MCF 10A (cell line): ENCODE data around the gene ERP44. TPM values are rescaled to one million over a fixed set of nuclear protein-coding genes. Genes with fewer than 3 reads are reported as not detected.
"Not testable (repeated sequence)": the region's sequence is repeated elsewhere in the genome, so short reads cannot be mapped to it uniquely, and the experiment has no call there.

ENCODE experiments used
- BruUV-seq: library from RNA; stranded (reverse); fragments of 400-500 nt; replicated peaks from 2 replicates; lab custom pipeline; 2021; lab: Mats Ljungman, UMichigan
- CTCF ChIA-PET: fragments of 300-600 bp; sonication (Branson Sonifier 250); formaldehyde crosslinking; extraction: SDS; loops from one replicate; lab custom pipeline; 2021; ENCODE audit warnings: antibody characterized with exemption, inconsistent platforms; lab: Yijun Ruan, JAX
- POLR2A ChIA-PET: fragments of 300-600, 350-650 bp; sonication (Branson Sonifier 250); formaldehyde crosslinking; extraction: SDS; loops from one replicate; lab custom pipeline; 2020; ENCODE audit warnings: antibody characterized with exemption, inconsistent platforms; lab: Yijun Ruan, JAX
- DNase-seq: peaks from one replicate; pipeline ENCODE4 v3.0.0-alpha.2; 2018; ENCODE audit not compliant: unreplicated experiment
- H3K27ac Mint-ChIP-seq: one replicate; pipeline ENCODE4 v1.8.0; 2022; ENCODE audit warnings: mild to moderate bottlenecking, low read depth, mixed read lengths; ENCODE audit not compliant: unreplicated experiment
- H3K27me3 Mint-ChIP-seq: one replicate; pipeline ENCODE4 v1.8.0; 2022; ENCODE audit warnings: mixed read lengths; ENCODE audit not compliant: insufficient read depth, unreplicated experiment
- H3K36me3 Mint-ChIP-seq: one replicate; pipeline ENCODE4 v1.8.0; 2022; ENCODE audit warnings: mild to moderate bottlenecking, moderate library complexity, mixed read lengths; ENCODE audit not compliant: insufficient read depth, unreplicated experiment
- H3K4me1 Mint-ChIP-seq: one replicate; pipeline ENCODE4 v1.8.0; 2022; ENCODE audit warnings: mixed read lengths; ENCODE audit not compliant: insufficient read depth, unreplicated experiment
- H3K4me3 Mint-ChIP-seq: one replicate; pipeline ENCODE4 v1.8.0; 2022; ENCODE audit warnings: mild to moderate bottlenecking, moderate library complexity, mixed read lengths; ENCODE audit not compliant: unreplicated experiment
- H3K9me3 Mint-ChIP-seq: one replicate; pipeline ENCODE4 v1.8.0; 2022; ENCODE audit warnings: mixed read lengths; ENCODE audit not compliant: unreplicated experiment
- CTCF ChIP-seq: fragments of 200-600 bp; IDR thresholded peaks from one replicate; pipeline ENCODE4 v1.8.0; 2022; ENCODE audit warnings: antibody characterized with exemption, mild to moderate bottlenecking; ENCODE audit not compliant: unreplicated experiment
- intact Hi-C: fragments of 100-400 bp; cut with micrococcal nuclease; formaldehyde crosslinking; loops from 2 replicates; pipeline ENCODE4 v1.14.1; 2022
- total RNA-seq: library from RNA; stranded (reverse); gene quantifications from 2 replicates; pipeline ENCODE4 v1.2.3, GENCODE V29; 2022

Gene ERP44
- total RNA-seq, 1 experiment from 2014 or later = 26.3 TPM

GRCh38 chr9:99998266-99998665 lies 100.5 kb downstream of the ERP44 start:
- TF ChIP-seq CTCF = no peak
- no TSS peak for BruUV-seq
- no peak for DNase-seq
- intact Hi-C loops = no loop called here
- ChIA-PET CTCF (no interaction called here), POLR2A (no interaction called here)
- no peaks in the 10 kb centered on the region for H3K9me3 Mint-ChIP-seq
- peaks cover 28% of the 10 kb centered on the region for H3K36me3 Mint-ChIP-seq
- H3K4me1 Mint-ChIP-seq = no peaks in the 10 kb centered on the region
- H3K4me3 Mint-ChIP-seq = no peak overlapping the region
- no peaks in the 10 kb centered on the region for H3K27me3 Mint-ChIP-seq
- peak overlapping the region; percentile 37 for H3K27ac Mint-ChIP-seq

GRCh38 chr9:99990508-99990907 lies 108.3 kb downstream of the ERP44 start:
- H3K27me3 Mint-ChIP-seq, H3K4me1 Mint-ChIP-seq, DNase-seq, H3K4me3 Mint-ChIP-seq, POLR2A ChIA-PET, intact Hi-C loops, CTCF ChIA-PET, BruUV-seq, H3K27ac Mint-ChIP-seq: not testable (repeated sequence)
- Mint-ChIP-seq H3K36me3 (peaks cover 23% of the 10 kb centered on the region), H3K9me3 (peaks cover 22% of the 10 kb centered on the region)

- intact Hi-C loops = no loop called here
- Mint-ChIP-seq H3K9me3 (peaks cover 21% of the 10 kb centered on the region), H3K36me3 (peaks cover 29% of the 10 kb centered on the region), H3K4me1 (no peaks in the 10 kb centered on the region), H3K27ac (no peak overlapping the region), H3K4me3 (no peak overlapping the region), H3K27me3 (no peaks in the 10 kb centered on the region)
- ChIA-PET CTCF (interaction anchor here (1.6 kb wide), 1 partner anchor 17 kb away, joined by 3 read pairs; no protein-coding TSS in a partner anchor), POLR2A (interaction anchor here (1.0 kb wide), 1 partner anchor 721 kb away, joined by 3 read pairs; no protein-coding TSS in a partner anchor)
- no TSS peak for BruUV-seq
- DNase-seq = no peak
- TF ChIP-seq CTCF = no peak
Measured at GRCh38 chr9:99986642-99987041, 112.2 kb downstream of the ERP44 start.

GRCh38 chr9:99980598-99980997 lies 118.2 kb downstream of the ERP44 start:
- ChIA-PET CTCF (interaction anchor here (0.6 to 1.8 kb wide), 2 partner anchors 62 to 164 kb away, joined by 3 read pairs; no protein-coding TSS in a partner anchor), POLR2A (no interaction called here)
- Mint-ChIP-seq H3K27ac (peak overlapping the region; percentile 0), H3K4me3 (no peak overlapping the region), H3K9me3 (no peaks in the 10 kb centered on the region), H3K4me1 (no peaks in the 10 kb centered on the region), H3K36me3 (peaks cover 21% of the 10 kb centered on the region), H3K27me3 (no peaks in the 10 kb centered on the region)
- TF ChIP-seq CTCF = no peak
- intact Hi-C loops = no loop called here
- DNase-seq = no peak
- no TSS peak for BruUV-seq
